ENCODE results near the gene PET117.
"Not testable (repeated sequence)": the region's sequence is repeated elsewhere in the genome, so short reads cannot be mapped to it uniquely, and the experiment has no call there.

The PET117 gene

DNA sequence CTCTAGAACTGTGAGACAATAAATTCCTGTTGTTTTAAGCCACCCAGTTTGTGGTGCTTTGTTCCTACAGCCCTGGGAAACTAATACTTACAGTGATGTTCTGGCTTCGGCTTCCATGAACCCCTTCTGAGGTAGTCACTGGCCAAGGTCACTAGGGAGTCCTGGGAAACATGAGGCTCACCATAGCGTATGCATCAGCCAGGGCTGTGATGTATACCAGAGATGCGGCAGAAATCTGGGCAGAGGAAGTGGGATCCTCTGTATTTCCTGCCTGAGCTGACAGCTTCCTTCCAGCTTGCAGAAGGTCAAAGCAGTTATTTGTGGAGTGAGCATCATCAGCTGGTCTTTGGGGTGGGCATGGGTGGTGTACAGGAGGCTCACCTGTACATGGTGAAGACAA is 27.9 kb downstream of the PET117 start:
- no peak for DNase-seq

DNA sequence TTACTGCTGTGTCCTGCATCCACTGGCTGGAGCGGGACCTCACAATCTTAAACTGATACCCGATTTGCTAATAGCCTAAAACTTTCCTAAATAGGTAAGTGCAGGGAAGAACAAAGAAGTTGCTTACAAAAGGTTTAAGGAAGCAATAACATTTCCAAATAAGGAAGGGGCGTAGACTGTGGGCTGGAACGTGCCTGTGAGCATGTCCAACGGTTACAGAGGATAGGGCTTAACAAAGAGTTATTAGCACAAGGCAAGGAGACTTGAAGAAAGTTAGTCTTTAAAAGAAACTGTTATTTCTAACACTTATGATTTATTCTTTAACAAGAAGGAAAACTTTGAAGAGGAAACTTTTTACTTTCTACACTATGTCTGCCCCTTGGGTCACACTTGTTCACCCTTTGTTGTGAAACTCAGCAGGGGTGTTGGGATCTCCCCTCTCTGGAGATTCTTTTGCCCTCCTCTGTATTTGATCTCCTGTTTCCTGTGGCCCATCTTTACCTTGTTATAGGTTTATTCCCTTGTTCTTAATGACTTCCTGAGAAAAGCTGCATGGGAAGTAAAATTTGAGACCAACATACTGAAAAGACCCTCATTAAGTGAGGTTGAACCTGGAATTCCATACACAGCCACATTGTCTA is 28.7 kb downstream of the PET117 start:
- no peak for DNase-seq

DNA sequence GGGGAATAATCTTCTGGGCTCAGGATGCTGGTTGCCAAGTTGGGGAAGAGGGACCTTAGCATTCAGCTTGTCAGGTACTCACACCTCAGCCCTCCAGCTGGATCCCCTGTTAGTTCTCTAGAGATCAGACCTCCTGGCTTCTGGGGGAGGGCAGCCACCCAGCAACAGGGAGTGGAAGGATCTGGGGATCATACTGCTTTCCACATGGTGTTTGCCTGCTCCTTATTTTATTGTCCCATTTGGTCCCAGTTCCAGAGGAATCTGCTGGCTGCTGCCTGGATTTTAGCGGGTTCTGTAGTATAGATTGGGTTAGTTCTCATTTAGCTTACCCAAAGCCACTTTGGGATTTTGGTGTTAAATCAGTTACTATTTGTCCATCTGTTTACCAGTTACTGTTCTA is 29.3 kb downstream of the PET117 start:
- DNase-seq = no peak

- DNase-seq = no peak
Observed at GRCh38 chr20:18172379-18172778, 34.7 kb downstream of the PET117 start.

DNA sequence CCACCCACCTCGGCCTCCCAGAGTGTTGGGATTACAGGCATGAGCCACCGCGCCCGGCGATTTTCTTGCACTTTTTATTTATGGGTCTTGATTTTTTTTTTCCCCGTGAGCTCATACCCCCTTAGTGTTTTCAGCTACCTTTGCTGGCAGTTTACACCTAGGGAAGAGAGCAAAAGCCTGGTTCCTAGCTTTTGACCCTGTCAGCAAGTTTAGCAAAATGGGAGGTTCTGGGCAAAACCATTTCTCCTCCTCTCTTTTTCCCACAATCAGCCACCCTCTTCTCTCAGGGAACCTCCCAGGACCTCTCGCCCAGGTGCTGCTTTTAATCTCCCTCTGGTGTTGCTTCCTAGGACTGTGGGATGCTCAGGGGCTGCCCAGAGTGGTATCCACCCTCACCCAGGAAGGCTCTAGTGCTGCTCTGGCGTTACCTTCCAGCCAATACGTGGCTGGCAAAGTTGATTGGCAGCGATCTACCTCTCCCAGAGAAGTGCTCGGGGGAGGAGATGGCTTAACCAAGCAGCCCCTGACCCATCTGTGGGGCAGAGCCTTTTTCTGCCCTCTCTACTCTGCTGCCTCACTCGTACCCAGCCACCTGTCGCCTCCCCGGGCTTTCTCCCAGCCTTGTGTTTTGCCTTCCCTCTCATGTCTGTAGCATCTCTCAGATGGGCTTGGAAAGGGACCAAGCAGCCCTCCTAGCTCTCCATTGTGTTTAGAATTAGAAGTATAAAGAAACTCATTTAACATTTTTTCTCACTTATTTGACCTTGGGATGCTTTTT is 37.4 kb downstream of the PET117 start:
- no peak for DNase-seq

GRCh38 chr20:18176318-18176785 is 38.7 kb downstream of the PET117 start:
- no peak for DNase-seq

DNA sequence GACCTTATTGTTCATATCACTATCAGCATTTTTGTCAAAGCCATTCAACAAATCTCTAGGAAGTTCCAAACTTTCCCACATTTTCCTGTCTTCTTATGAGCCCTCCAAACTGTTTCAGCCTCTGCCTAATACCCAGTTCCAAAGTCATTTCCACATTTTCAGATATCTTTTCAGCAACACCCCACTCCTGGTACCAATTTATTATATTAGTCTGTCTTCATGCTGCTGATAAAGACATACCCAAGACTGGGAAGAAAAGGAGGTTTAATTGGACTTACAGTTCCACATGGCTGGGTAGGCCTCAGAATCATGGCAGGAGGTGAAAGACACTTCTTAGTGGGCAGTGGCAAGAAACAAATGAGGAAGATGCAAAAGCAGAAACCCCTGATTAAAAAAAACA is 42.7 kb downstream of the PET117 start:
- DNase-seq = not testable (repeated sequence)

DNA sequence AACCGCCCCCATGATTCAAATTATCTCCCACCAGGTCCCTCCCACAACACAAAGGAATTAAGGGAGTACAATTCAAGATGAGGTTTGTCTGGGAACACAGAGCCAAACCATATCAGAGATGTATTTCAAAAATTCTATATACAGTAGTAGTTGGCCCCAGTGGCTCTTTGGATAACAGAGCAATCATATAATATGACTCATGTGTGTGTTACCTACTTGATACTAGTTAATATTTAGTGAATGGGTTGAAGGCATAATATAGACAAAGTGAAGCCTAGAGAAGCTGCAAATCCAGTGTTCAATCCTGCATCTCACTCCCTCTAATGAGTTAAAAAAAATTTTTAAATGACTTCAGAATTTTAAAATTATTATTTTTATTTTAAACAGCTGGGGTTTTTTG is 43.2 kb downstream of the PET117 start:
- DNase-seq = no peak

- no peak for DNase-seq
Observed at GRCh38 chr20:18187020-18187419, 49.4 kb downstream of the PET117 start.

DNA sequence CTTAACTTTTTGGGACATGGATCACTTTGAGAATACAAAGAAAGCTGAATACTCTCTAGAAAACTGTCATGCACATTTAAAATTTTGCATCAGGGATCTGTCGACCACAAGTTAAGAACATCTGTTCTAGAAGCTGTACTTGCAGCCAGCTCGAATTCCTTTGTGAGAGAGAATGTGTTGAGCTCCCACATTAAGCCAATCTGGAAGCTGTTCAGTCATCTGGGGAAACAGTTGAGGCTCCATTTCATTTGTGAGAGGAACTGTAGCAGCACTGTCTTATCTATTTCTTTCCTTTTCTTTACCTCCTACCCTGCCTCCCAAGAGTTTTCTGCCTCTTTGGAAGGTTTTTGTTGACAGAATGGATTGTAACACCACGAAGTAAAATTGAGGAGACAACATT is 50.8 kb downstream of the PET117 start:
- DNase-seq = no peak

DNA sequence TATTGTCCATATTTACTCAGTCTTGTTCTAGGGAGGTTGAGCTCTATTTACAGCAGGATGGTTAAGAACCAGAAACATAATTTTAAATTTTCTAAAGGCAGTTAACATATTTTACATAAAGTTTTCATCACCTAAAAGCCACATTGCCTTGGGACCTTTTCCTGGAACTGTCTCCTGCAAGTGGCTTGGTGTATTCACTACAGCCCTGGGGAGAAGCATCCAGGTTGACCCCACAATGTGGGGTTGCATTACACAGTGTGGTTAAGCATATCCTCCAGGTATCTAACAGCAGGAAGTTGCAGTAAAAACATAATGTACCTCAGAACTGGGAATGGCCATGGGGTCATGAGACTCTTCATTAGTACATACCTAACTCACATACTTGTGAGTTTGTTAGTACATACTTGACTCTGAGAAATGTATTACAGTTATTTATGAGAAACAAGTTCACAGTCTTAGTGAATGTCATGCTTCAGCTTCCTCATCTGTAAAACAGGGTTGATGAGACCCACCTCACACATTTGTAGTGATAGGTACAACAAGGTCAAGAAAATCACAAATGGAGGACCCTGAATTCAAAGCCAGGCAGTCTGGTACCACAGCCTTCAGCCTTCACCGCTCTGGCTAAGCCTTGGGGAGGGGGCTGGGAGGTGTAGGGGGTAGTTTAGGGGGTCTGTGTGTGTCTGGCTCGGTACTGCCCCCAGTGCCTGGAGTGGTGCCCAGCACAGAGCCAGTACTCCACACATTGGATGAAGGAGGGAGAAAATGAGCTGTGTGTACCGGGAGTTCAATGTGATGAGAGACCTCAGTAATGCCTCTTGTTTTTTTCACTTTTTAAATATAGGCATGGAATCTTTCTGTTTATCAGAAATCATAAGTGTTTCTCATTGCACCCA is 52.9 kb downstream of the PET117 start:
- DNase-seq = no peak

GRCh38 chr20:18191306-18191705 is 53.6 kb downstream of the PET117 start:
- no peak for DNase-seq
